GM04503 (cell line): ENCODE data around the gene IDE.

ENCODE experiments used
- DNase-seq: peaks from one replicate; pipeline ENCODE4 v3.0.0-alpha.2; 2012; ENCODE audit warnings: low read depth

Gene IDE

DNA sequence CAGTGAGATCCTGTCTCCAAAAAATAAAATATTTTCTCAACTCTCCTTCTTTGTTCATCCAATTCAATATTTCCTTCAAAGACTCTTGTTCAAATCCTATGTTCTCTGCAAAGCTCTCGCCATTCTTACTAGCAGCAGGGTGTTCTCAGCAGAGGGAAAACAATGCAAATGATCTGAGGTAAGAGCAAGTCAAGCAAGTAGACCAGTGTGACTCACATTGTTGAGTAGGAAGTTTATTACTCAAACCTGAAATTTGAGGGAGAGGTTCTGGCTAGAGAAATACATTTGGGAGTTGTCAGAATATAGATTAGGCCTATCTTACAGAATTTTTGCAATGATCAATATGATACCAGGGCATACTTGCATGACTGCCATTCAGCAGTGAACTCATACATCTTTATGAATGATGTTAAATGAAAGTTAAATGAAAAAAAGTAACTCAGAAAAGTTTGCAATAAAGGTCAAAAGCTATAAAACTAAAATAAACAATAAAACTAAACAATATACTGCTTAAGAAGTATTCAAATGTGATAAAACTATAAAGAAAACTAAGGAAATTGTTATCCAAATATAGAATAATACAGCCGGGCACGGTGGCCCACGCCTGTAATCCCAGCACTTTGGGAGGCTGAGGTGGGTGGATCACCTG lies 5.8 kb downstream of the IDE start:
- no peak for DNase-seq

DNA sequence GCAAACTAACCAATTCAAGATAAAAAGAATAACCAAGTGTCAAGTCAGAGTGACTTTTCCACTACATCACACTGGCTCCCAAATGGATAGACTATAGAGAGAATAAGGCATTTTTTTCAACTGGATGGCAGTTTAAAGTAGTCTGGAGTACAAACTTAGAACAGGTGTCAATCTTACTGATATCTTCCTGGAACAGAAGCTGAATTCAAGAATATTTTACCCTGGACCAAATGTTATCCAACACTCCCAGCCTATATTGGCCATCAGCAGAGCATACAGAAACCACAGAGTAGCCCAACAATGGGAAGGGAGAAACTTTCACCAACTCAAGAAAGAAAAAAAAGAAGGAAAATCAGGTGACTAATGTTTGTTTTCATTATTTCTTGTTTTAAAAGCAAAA lies 11.5 kb downstream of the IDE start:
- DNase-seq: no peak

DNA sequence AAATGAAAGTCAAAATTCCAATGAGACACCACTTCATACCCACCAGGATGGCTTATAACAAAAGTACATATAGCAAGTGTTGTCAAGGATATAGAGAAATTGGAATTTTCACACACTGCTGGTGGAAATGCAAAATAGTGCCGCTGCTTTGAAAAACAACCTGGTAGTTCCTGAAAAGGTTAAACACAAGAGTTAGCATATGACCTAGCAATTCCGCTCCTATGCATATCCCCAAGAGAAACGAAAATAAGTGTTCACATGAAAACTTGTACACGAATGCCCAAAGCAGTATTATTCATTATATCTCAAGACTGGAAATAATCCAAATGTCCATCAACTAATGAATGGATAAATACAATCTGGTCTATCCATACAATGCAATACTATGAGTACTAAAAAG lies 14.8 kb downstream of the IDE start:
- DNase-seq: no peak

DNA sequence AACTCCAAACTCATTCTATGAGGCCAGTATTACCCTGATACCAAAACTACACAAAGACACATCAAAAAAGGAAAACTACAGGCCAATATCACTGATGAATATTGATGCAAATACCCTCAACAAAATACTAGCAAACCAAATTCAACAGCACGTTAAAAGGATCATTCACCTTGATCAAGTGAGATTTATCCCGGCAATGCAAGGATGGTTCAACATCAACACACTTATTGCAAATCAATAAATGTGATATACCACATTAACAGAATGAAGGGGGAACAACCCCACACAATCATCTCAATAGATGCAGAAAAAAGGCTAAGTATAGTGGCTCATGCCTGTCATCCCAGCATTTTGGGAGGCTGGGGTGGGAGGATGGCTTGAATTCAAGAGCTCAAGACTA lies 19.9 kb downstream of the IDE start:
- DNase-seq: no peak

DNA sequence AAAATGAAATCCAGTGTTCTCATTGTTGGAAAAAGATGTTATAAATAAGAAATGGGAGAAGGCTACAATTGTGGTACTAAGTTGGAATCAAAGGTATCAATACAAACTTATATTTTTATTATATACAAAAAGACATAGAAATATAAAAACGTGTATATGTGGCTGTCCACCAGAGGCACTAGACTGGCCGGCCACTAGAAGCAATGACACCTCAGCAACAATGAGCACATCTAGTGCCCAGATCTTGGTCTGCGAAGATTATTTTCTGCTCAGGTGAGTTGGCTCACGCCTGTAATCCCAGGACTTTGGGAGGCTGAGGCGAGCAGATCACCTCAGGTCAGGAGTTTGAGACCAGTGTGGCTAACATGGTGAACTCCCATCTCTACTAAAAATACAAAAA lies 21.6 kb downstream of the IDE start:
- no peak for DNase-seq

DNA sequence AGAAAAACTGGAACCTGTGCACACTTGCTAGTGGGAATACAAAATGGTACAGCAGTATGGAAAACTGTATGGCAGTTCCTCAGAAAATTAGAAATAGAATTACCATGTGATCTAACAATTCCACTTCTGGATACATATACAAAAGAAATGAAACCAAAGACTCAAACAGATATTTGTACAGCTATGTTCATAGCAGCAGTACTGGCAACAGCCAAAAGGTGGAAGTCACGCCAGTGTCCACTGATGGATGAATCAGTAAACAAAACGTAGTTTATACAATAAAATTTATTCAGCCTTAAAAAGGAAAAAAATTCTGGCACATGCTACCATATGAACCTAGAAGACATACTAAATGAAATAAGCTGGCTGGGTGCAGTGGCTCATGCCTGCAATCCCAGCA lies 23.0 kb downstream of the IDE start:
- no peak for DNase-seq

DNA sequence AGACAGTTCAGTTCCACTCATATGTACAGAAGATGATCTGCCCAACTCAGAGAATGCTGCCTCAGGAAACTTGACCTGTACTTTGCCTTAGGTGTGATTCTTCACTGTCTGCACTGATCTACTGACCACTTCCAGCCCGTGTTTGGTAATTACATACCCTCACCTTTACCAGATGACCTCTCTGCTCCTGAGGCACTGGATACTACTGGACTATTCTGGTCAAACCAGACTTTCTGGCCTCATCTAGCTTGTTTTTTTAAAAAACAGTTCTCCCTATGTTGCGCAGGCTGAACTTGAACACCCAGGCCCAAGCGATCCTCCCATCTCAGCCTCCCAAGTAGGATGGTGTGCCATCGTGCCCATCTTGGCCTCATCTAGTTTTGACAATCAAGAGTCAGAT lies 26.2 kb downstream of the IDE start:
- DNase-seq: no peak

DNA sequence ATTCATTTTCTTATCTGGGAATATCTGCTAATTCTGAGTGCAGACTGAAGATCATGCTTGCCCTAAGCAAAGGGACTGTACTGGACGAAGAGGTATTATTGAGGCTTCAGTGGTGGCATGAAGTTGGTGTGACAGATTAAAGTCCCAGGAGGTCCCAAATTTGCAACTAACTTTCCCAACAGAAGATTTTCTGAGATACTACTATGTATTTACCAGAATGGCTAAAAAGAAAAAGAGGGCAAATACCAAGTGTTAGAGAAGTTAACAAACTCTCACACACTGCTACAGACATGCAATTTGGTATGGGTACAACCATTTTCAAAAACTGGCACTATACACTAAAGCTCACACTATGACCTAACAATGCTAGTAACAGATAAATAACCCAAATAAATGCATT lies 28.3 kb downstream of the IDE start:
- DNase-seq: no peak

DNA sequence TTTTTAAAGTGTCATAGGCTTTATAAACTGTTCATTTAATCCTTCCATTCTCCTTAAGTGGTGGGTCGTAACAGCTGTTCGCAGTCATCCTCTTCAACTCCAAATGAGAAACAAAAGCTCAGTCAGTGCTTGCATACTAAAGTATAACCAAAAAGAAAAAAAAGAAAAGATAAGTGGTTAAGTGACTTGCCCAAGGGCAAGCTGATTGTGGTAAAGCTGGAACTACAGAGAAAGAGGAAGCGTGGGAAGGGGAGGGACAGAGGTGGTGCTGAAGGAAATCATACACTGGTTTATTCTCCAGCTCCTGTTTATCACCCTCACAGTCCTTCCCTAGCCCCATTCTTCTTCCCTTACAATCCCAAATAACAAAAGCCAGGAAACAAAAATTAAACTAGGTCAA lies 29.6 kb downstream of the IDE start:
- DNase-seq: no peak

DNA sequence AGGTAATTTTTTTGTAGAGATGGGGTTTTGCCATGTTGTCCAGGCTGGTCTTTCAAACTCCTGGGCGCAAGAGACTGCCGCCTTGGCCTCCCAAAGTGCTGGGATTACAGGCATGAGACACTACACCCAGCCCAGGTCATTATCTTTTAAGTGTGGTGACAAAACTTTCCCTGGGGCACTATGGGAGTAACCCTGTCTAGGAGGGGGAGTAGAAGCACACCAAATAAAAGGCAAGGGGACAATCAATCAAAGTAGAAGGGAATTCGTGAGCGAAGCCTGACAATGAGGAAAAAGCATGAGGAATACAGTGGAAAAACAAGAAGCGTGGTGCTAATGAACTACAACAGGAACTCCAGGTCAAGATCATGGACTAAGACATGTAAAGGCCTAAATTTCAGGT lies 31.4 kb downstream of the IDE start:
- no peak for DNase-seq

DNA sequence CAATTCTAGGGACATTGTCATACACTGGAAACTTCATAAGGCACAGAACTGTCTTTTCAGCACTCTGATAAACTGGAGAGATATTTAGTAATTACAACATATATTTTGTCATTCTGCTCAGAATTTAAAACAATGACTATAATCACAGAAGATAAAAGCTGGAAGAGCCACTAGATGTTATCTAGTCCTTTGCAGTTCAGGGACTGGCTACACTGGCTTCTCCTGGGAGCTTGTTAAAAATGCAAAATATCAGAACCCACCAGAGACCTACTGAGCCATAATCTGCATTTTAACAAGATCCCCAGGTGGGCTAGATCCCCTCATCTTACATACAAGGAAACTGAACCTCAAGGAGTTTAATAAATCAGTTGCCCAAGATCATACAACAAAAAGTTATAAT lies 32.3 kb downstream of the IDE start:
- DNase-seq: no peak

DNA sequence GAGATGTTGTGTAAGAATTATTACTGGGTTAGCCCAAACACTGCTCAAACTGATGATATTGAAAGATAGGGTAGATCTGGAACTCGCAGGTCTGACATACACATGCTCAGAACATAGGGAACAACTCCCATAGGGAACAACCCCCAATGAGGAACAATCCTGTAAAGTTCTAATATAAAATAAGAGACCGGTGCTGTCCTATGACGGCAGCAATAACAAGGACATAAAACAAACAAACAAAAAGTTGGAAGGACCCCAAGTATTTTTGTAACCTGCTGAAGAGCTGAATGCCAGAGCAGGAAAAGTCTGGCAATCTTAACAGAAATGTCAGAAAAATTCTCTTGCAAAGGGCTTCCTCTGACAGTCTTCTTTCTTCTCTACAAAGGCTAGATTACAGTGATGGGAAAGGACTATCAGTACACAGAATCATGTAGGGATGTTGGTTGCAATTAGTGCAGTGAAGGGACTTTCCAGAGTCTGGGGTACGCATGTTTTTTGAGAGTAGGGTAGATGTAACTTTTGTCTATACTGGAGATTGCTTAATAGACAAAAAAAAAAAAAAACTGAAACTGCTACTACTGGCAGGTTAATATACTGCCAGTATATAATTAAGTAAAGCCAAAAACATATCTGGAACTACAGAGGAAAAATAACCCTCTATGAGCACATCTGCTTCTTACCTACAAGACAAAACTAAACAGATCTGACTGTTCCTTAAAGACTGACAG lies 35.5 kb downstream of the IDE start:
- DNase-seq: no peak

DNA sequence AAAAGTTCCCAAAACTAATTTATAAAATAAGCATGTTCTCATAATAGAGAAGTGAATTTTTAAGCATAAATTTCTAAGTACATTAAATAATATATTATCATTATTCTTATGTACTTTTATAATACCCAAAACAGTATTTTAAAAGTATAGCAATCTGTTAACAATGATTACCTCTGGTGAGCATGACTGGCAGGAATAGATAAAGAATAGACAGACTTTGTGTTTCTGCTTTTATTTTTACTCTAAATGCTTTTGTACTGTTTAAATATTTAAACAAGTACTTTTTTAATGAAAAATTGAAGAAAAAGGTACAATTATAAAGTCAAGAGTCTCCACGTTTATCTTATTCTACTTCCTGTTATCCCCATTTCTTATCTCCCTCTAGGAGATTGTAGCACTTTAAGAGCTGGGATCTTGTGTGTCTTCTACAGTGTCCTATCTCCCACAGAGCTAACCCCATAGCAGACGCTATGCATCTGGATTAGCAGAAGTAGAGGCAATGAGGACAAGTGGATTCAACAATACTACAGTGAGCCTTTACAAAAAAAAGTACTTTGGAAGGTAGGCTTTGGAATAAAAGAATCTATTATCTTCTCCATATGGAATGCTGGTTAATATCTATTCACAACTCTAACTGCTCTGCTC lies 42.9 kb downstream of the IDE start:
- DNase-seq: no peak

DNA sequence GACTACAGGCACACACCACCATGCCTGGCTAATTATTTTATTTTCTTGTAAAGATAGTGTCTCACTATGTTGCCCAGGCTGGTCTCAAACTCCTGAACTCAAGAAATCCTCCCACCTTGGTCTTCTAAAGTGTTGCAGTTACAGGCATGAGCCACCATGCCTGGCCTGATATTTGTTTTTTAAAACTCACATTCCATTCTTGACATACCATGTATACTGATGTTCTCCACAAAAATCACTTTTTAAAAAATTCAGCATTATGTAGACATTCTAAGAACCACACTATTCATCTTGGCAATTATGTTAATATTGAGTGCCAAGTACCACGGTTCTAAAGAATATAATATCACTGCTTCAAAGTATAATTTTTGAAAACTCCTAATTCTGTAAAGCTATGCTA lies 43.5 kb downstream of the IDE start:
- peak; percentile 11 for DNase-seq

DNA sequence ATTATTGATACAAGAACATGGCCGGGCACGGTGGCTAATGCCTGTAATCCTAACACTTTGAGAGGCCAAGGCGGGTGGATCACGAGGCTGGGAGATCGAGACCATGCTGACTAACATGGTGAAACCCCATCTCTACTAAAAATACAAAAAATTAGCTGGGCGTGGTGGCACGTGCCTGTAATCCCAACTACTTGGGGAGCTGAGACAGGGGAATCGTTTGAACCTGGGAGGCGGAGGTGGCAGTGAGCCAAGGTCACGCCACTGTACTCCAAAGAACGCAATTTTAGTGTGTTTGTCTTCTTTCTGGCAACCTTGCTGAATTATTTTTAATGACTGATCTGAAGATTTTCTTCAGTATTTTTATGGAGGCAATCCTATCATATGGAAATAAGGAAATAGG lies 46.2 kb downstream of the IDE start:
- no peak for DNase-seq

DNA sequence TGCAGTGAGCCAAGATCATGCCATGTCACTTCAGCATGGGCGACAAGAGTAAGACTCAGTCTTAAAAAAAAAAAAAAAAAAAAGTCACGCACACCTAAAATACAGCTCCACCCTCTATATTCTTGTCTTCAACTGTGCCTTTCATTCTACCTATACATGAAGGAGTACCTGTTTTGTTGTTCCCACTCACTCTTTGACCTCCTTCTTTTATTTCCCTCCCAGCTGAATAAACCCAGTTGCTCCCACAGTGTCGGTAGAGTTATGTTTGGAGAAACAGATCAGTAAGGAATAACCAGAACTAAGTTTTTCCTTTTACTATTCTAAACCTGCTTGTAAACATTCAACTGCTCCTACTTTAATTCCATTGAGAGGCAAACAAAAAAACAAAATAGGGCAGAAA lies 50.3 kb downstream of the IDE start:
- DNase-seq: no peak

DNA sequence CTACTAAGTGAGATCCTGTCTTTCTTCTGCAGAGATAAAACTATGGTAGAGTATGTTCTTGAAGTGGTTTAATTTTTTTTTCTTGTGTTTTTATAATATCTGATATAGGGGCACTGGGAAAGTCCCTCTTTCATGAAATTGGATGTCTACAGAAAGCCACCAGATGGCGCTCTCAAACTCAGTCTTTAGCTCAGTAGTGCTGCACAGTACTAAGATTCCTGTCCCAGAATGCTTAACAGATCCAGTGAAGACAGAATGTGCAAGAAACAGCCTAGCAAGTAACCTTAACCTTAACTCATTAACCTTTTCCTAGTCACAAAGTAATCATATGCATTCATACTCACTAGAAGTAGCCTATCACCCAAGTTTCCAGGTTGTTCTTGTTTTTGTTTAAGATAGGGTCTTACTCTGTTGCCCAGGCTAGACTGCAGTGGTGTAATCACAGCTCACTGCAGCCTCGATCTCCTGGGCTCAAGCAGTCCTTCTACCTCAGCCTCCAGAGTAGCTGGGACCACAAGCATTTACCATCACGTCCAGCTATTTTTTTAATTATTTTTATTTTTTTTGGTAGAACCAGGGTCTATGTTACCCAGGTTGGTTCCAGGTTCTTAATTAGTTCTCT lies 56.7 kb downstream of the IDE start:
- peak; percentile 27 for DNase-seq

DNA sequence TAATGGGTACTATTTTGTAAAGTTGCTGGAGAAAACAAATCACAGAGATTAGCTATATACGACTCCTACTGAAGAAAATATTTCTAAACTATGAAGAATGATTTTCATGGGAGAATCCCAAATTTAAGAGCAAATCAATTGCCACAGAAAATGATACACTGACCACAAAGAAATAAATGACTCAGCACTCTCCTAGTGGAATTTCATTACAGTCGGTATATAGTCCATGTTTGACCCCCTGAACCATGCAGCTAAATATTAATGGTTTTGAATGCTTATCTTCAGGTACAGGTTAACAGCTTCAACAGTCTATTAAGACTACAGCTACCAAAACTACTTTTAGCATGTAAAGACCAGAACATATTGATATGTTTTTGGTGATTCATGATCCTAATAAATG lies 65.0 kb downstream of the IDE start:
- no peak for DNase-seq

DNA sequence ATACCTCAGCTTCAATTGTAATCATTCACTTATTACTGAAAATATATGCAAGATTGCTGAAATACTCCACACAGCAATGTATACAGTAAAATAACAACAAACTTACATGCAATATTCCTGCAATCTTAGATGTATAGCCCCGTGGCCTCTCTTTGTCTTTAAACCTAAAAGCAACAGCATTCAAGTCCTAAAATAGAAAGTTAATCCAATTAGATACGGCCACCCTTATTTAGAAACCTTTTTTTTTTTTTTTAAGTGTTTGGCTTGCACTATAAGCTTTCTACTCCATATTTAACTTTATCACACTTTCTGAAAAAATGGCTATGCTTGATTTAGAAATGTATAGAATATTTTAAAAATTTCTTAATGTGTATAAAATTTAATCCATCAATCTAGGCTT lies 67.6 kb downstream of the IDE start:
- DNase-seq: no peak

DNA sequence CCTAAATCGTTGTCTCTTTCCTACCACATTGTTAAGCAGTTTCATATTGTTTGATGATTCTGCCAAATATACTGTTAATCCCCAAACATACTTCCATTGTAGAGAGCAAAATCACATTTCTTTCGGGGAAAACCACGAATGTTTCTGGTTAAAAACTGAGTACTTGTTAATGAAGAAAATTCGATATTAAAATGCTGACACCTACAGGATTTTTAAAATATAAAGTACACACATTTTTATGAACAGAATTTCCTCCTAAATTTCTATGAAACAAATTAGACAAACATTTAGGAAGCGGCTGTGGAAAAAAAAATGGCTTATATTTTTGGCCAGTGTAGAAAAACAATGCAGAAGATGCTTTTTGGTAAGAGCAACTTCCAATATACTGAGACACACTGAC lies 68.8 kb downstream of the IDE start:
- no peak for DNase-seq

DNA sequence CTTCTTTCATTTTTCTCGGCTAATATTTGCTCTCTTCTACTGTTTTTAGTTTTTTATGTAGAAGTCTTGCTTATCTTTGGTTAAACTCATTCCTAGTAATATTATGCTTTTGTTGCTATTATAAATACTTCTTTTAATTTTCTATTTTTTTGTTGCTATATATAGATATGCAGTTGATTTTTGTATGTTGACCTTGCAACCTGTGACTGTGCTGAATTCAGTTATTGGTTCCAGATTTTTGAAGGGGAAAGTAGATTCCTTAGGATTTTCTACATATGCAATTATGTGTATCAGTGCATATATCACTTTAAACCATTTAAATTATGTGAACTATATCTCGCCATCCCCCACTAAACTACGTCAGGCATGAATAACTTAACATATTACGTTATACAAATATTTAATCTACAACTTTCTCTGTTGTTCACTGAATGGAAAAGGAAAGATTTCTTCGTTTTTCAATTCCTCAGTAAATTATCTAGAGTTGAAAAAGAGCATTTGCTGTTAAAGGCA lies 71.5 kb downstream of the IDE start:
- no peak for DNase-seq

DNA sequence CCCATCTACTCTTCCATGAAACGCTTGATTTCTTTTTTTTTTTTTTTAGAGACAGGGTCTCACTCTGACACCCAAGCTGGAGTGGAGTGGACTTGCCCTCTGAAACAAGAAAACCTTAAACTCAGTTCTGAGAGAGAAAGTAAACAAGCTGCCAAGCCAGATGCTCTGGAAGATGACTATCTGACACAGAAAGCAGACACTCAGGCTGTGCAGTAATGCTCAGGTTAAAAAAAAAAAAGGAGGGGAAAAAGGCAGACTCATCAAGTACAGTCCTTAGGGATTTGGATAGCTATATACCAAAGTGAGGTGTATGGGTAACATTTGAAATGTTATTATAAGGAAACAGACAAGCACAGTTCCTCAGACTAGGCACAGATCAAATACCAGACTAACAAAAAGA lies 80.5 kb downstream of the IDE start:
- no peak for DNase-seq

DNA sequence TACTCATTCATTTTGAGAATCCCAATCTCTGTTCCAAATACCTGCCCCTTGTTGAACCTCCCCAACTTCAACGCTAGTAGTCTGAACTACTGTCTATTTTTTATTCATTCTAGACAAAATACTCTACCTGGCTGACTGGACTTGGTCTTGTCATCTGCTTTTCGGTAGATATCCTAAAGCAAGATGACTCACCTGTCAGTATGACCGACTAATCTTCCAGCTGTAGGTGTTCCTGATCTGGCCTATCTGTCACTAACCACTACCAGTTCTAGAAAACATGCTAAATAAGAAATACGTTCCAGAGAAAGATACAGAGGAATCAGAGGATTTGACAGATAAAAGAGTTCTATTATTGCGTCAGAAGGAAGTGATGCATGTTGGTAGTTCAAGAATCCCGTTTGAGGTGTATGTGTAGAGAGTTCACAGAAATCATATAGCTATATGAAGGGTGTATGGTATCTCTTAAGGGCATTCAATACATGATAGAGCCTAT lies 81.1 kb downstream of the IDE start:
- DNase-seq: no peak
